Measurements from ENCODE around the gene ABCC11.

DNA sequence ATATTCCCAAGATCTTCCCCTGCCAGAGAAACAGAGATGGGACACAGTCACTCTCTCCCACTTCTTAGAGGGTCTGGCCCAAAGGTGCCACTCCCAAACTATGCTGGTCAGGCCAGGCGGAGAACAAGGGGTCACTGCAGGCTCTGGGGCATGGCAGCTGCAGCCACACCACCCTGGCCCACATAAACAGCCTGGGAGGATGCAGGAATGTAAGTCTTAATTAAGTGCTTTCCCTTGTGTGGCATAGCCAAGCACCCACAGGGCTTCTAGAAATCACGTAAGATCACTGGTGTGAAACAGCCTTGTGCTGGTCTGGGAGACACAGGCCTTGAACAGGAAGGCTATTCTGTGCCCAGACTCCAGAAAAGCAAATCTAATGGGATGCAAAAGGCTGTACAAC lies 123.1 kb downstream of the ABCC11 start:
- TF ChIP-seq, protein P1, sequence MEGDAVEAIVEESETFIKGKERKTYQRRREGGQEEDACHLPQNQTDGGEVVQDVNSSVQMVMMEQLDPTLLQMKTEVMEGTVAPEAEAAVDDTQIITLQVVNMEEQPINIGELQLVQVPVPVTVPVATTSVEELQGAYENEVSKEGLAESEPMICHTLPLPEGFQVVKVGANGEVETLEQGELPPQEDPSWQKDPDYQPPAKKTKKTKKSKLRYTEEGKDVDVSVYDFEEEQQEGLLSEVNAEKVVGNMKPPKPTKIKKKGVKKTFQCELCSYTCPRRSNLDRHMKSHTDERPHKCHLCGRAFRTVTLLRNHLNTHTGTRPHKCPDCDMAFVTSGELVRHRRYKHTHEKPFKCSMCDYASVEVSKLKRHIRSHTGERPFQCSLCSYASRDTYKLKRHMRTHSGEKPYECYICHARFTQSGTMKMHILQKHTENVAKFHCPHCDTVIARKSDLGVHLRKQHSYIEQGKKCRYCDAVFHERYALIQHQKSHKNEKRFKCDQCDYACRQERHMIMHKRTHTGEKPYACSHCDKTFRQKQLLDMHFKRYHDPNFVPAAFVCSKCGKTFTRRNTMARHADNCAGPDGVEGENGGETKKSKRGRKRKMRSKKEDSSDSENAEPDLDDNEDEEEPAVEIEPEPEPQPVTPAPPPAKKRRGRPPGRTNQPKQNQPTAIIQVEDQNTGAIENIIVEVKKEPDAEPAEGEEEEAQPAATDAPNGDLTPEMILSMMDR (IDR thresholded peaks at IDR 0.05) = no peak
- no peak for TF ChIP-seq POLR2AphosphoS5 (IDR thresholded peaks at IDR 0.05)
